GM21737 (cell line): Measurements from ENCODE around the gene MARVELD3.
"Not testable (repeated sequence)": the region's sequence is repeated elsewhere in the genome, so short reads cannot be mapped to it uniquely, and the experiment has no call there.

ENCODE experiments used
- ATAC-seq: cut with Tn5 transposase; IDR thresholded peaks from one replicate; pipeline ENCODE4 v1.9.1; 2021; ENCODE audit warnings: mild to moderate bottlenecking, moderate library complexity; ENCODE audit not compliant: unreplicated experiment

Gene MARVELD3, protein sequence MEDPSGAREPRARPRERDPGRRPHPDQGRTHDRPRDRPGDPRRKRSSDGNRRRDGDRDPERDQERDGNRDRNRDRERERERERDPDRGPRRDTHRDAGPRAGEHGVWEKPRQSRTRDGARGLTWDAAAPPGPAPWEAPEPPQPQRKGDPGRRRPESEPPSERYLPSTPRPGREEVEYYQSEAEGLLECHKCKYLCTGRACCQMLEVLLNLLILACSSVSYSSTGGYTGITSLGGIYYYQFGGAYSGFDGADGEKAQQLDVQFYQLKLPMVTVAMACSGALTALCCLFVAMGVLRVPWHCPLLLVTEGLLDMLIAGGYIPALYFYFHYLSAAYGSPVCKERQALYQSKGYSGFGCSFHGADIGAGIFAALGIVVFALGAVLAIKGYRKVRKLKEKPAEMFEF

GRCh38 chr16:71626018-71626857 is at the start of gene MARVELD3:
Gene MARVELD3, plus strand, starts transcription at chr16:71626184. Its CDS starts 46 bp downstream, at chr16:71626230.
- no peak for ATAC-seq

- ATAC-seq: no peak
Observed at GRCh38 chr16:71576971-71577370, 49.0 kb upstream of the MARVELD3 start, which contains the start of gene TAT. Gene TAT, minus strand, starts transcription at chr16:71577092. Its CDS starts 677 bp downstream, at chr16:71576415.

GRCh38 chr16:71582553-71582848 is 43.5 kb upstream of the MARVELD3 start:
- not testable (repeated sequence) for ATAC-seq

- no peak for ATAC-seq
Observed at GRCh38 chr16:71584543-71585317, 41.3 kb upstream of the MARVELD3 start.

- no peak for ATAC-seq
Observed at GRCh38 chr16:71585318-71585703, 40.7 kb upstream of the MARVELD3 start.

DNA sequence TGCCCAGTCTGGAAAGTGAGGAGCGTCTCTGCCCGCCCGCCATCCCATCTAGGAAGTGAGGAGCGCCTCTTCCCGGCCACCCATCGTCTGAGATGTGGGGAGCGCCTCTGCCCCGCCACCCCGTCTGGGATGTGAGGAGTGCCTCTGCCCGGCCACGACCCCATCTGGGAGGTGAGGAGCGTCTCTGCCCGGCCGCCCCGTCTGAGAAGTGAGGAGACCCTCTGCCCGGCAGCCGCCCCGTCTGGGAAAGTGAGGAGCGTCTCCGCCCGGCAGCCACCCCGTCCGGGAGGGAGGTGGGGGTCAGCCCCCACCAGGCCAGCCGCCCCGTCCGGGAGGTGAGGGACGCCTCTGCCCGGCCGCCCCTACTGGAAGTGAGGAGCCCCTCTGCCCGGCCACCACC is 36.6 kb upstream of the MARVELD3 start:
- not testable (repeated sequence) for ATAC-seq

- ATAC-seq: not testable (repeated sequence)
Observed at GRCh38 chr16:71590071-71590470, 35.9 kb upstream of the MARVELD3 start.

DNA sequence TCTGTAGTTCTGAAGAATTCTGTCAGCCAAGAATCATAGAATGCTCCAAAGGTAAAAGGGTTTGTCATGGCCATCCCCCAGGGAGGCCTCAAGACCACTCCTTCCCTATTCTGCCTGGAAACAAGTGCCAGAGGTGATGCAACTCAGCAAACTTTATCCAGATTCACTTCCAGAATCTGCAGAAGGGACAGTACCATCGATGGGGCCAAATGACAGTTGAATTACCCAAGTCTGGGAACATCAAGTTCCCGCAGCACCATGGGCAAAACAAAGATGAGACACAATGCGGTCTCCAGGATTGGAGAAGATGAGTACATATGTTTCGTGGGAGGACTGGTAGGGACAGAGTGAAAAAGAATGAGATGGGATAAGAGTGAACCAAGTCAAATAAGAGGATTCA is 35.4 kb upstream of the MARVELD3 start:
- ATAC-seq: no peak

- ATAC-seq: no peak
Observed at GRCh38 chr16:71591917-71592316, 34.1 kb upstream of the MARVELD3 start.

DNA sequence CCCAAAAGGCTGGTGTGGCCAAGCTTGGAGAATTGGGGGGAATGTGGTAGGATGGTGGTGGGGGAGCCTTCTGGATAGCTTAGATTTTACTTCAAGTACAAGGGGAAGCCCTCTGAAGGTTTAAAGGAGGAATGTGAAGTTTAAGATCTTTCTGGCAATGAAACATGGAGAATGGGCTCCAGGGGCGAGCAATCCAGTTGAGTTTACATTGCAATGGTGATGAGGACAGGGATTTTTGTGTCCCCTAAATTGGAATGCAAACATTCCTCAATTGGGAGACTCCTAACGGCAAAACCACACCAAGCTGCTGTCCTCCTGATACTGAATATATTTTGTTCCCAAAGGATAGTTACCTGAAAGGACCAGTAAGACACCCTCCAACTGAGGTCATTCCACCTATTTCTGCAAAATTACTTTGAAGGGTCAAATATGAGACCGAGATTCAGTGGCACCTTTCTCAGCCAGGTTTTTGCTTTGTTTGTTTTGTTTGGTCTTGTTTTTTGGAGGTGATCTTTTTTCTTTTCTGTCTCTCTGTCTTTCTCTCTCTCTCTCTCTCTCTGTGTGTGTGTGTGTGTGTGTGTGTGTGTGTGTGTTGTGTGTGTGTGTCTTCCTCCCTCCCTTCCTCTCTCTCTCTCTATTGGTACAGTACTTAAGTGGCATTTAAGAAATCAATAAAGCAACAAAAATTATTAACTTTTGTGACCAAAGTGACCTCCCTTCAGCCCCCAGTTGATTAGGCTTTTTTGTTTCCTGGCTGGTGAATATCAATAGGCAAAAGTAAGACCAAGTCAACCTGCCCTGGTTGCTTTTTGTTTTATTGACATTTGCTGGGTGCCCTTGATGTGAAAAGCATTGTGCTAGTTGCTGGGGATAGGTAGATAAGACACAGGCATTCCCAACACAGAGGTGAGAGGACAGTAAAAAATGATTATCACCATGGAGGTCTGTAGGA is 32.7 kb upstream of the MARVELD3 start:
- ATAC-seq: no peak

DNA sequence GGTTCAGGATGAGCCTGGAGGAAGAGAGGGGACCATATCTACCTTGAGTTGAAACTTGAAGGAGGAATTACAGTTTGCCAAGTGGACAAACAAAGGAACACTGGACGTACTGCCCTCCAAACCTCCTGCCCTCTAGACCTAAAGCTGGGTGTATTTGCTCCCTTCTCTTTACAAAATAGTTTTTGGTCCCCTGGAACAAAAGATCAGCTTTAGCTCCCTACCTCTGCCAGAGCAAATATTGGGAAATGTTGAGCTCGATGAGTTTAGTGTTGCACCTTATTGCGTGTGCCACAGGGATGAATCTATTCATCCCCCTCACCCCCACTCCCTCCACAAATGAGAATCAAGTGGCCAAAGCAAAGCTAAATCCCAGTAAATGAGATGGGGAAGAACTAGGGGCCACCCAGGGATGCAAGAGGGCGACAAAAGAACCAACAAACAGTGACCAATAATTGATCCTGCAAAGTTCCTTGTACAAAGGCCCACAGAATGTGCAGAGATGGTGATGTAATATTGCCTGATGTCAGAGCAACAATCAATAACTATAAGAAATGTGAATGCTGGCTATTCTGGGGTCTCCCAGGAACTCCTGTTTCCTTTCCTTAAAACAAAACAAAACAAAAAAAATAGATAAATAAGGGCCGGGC is 31.9 kb upstream of the MARVELD3 start:
- no peak for ATAC-seq

- ATAC-seq: not testable (repeated sequence)
Observed at GRCh38 chr16:71595340-71595826, 30.6 kb upstream of the MARVELD3 start.

- not testable (repeated sequence) for ATAC-seq
Observed at GRCh38 chr16:71598426-71598825, 27.6 kb upstream of the MARVELD3 start.

DNA sequence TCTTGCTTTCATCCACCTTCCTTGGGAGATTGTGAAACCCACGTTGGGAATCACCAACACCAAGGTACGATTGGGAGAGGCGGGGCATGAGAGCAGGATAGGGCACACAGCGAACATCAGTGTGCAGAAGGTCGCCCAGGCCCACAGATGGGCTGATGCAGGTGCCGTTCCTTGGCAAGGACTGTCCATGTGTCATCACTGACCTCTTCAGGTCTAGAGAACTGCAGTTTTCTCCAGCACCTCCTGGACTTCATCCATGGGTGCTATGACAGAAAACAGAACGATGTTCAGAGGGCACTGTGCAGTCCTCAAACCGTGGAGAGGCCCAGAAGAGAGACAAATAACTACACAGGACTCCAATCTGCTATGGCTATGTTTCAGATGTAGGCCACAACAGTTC is 25.2 kb upstream of the MARVELD3 start:
- no peak for ATAC-seq

DNA sequence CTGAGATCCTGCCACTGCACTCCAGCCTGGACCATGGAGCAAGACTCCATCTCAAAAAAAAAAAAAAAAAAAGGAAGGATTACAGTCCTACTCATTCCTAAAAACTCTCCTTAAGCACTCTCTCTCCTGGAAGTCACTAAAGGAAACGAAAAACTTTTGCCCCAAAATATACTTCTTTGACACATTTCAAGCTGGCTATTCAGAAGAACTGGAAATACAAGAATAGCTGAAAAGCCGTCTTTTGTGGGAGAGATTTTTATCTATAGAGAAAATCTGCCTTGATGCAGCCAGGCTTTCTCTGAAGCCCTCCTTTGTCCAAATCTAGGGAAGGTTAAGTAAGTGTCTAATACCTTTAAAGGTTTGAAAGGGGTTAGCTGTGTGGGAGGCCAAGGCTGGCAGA is 16.9 kb upstream of the MARVELD3 start:
- no peak for ATAC-seq

DNA sequence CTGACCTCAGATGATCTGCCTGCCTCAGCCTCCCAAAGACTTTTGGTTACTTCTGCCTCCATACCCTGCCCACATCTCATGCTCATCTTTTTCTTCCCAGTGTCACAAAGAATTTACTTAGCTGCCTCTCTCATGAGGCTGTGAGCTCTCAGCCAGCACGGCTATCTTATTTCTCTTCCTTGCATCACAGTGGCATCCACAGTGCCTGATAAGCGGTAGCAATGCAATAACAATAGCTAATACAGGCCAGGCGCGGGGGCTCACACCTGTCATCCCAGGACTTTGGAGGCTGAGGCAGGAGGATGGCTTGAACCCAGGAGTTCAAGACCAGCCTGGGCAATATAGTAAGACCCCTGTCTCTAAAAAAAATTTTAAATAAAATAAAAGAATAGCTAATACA is 15.5 kb upstream of the MARVELD3 start:
- ATAC-seq: no peak

GRCh38 chr16:71610936-71611871 is 14.8 kb upstream of the MARVELD3 start:
- peak; percentile 55 for ATAC-seq

DNA sequence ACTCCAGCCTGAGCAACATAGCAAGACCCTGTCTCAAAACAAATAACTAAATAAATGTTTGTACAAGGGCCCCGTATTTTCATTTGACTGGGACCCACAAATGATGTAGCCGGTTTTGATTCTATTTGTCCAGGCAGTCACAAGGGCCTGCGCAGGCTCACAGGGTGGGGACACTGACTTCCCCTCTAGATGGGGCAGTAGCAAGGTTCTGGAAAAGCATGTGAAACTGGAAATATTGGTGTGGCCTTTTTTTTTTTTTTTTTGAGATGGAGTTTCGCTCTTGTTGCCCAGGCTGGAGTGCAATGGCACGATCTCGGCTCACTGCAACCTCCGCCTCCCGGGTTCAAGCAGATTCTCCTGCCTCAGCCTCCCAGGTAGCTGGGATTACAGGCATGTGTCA is 11.0 kb upstream of the MARVELD3 start:
- ATAC-seq: not testable (repeated sequence)
